Measurements from ENCODE around the gene PLD1.
"Not testable (repeated sequence)": the region's sequence is repeated elsewhere in the genome, so short reads cannot be mapped to it uniquely, and the experiment has no call there.

Gene PLD1, protein sequence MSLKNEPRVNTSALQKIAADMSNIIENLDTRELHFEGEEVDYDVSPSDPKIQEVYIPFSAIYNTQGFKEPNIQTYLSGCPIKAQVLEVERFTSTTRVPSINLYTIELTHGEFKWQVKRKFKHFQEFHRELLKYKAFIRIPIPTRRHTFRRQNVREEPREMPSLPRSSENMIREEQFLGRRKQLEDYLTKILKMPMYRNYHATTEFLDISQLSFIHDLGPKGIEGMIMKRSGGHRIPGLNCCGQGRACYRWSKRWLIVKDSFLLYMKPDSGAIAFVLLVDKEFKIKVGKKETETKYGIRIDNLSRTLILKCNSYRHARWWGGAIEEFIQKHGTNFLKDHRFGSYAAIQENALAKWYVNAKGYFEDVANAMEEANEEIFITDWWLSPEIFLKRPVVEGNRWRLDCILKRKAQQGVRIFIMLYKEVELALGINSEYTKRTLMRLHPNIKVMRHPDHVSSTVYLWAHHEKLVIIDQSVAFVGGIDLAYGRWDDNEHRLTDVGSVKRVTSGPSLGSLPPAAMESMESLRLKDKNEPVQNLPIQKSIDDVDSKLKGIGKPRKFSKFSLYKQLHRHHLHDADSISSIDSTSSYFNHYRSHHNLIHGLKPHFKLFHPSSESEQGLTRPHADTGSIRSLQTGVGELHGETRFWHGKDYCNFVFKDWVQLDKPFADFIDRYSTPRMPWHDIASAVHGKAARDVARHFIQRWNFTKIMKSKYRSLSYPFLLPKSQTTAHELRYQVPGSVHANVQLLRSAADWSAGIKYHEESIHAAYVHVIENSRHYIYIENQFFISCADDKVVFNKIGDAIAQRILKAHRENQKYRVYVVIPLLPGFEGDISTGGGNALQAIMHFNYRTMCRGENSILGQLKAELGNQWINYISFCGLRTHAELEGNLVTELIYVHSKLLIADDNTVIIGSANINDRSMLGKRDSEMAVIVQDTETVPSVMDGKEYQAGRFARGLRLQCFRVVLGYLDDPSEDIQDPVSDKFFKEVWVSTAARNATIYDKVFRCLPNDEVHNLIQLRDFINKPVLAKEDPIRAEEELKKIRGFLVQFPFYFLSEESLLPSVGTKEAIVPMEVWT

DNA sequence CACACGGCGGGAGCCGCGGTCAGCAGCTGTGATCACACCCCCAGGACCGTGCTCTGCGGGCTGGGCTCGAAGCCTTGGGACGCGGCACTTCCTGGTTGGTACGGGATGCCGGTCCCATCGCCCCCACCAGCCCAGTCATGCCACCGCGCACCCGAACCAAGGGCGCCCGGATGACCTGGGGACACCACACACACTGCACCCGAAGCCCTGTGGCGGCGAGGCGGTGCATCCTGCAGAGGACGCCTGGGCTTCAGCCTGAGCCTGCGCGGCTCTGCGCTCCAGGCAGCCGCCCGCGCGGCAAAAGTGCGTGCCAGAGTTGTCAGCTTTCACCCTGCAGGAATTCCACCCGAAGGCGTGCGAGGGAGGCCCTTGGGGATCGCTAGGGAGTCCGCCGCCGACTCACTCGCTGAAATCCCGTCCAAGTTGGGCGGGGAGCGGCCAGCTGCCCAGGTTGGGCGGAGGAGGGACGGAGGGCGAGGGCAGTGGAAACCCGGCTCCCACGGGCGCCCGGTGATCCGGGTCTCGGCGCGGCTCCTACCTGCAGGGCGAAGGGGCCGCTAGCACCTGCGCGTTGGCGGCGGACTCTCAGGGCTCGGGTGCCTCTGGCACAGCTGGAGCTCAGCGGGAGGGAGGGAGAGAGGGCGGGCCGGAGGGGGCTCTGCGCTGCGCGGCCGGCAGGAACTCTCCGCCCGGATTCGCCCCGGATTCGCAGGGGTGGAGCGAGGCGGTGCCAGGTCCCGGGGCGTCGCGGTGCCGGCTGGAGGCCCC lies at the start of gene PLD1:
TSS of gene PLD1 (minus strand) at position 623 of the 768 bp plus-strand sequence. CDS start 72,432 bp downstream, outside the sequence.
- ChIA-PET CTCF (interaction anchor here (0.6 to 1.0 kb wide), 6 partner anchors 20 to 844 kb away, joined by 3 to 6 read pairs (median 3); no protein-coding TSS in a partner anchor), POLR2A (ENCODE audit: low non-redundant PET) (interaction anchor here (0.6 to 0.7 kb wide), 2 partner anchors 20 to 34 kb away, joined by 3 to 5 read pairs; no protein-coding TSS in a partner anchor)
- no peak for TF ChIP-seq CTCF (conservative IDR thresholded peaks at IDR 0.05; ENCODE audit: low read depth)
- DNase-seq (ENCODE audit: low spot score), result peak; percentile 84
- peak within 1 kb of the TSS; percentile 100 for H3K27ac ChIP-seq

DNA sequence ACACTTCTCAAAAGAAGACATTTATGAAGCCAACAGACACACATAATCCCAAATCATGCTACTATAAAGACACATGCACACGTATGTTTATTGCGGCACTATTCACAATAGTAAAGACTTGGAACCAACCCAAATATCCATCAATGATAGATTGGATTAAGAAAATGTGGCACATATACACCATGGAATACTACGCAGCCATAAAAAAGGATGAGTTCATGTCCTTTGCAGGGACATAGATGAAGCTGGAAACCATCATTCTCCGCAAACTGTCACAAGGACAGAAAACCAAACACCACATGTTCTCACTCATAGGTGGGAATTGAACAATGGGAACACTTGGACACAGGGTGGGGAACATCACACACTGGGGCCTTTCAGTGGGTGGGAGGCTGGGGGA lies 48.5 kb upstream of the PLD1 start:
- H3K27ac ChIP-seq; DNase-seq (ENCODE audit: low spot score); CTCF ChIA-PET; POLR2A ChIA-PET (ENCODE audit: low non-redundant PET): not testable (repeated sequence)

DNA sequence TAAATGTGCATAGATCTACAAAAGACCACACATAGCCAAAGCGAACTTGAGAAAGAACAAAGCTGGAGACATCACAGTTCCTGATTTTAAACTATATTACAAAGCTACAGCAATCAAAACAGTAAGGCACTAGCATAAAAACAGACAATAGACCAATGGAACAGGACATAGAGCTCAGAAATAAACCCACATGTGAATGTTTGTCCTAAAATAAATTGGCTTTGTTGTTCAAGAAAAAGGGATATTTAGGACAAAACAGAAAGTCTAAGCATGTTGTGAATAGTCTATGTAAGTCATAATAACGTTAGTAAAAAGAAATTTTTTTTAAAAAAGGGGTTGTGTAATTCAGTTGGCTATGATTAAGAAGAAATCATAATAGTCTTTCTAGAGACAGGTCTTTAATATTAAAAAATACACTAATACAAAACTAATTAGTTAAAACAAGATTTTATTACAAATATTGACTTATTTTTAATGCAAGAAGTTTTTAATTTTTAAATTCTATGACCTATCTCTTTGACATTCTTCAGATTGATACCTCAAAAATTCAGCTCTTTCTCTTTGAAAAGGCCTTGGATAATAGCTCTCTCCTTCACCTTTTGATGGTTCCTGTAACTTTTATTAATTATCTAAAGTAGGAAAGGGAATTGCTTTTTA lies 44.5 kb upstream of the PLD1 start:
- ChIA-PET CTCF (no interaction called here), POLR2A (ENCODE audit: low non-redundant PET) (no interaction called here)
- DNase-seq (ENCODE audit: low spot score), result no peak
- no peak for TF ChIP-seq CTCF (conservative IDR thresholded peaks at IDR 0.05; ENCODE audit: low read depth)
- H3K27ac ChIP-seq, result no peak overlapping the region

- POLR2A ChIA-PET (ENCODE audit: low non-redundant PET), result no interaction called here
Observed at GRCh38 chr3:171851660-171852058, 41.4 kb upstream of the PLD1 start.

DNA sequence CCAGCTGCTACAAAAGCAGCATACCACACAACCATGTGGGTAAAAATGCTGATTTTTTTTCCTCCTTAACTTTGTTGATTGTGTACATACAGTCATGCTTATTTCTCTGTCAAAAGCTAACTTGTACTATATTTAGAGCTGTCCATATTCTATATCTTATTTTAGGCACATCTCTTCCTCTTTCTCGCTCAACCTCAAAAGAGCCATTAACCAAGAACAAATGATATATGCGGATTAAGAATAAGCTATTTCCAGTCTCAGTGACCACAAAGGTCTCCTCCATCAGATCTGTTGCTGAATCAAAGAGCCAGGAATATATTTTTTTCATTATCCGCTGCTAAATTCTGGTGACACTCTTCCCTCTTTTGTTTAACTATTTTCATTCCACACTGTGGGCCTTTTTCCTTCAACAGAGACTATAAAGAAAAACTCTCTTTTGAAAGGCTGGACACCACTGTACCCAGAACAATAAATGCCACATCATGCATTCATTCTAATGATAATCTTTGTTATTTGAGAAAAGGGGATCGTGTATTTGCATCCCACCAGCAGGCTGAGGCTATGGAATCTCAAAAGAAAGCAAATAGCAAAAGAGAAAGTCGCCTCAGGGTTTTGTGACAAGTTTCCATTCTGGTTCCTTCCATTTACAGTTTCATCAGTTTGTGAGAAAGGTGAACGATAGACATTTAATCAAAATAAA lies 40.8 kb upstream of the PLD1 start:
- DNase-seq (ENCODE audit: low spot score), result no peak
- ChIA-PET POLR2A (ENCODE audit: low non-redundant PET) (no interaction called here), CTCF (no interaction called here)
- no peak for TF ChIP-seq CTCF (conservative IDR thresholded peaks at IDR 0.05; ENCODE audit: low read depth)
- H3K27ac ChIP-seq, result no peak overlapping the region

More at GRCh38 chr3:171851660-171852058, 41.4 kb upstream of the PLD1 start:
- no peak for TF ChIP-seq CTCF (conservative IDR thresholded peaks at IDR 0.05; ENCODE audit: low read depth)
- no peak overlapping the region for H3K27ac ChIP-seq
- CTCF ChIA-PET, result no interaction called here
- no peak for DNase-seq (ENCODE audit: low spot score)

Measured in RWPE1 (cell line).